RWPE1 (cell line): ENCODE measurements around the gene INTS6L.

ENCODE experiments used
- CTCF ChIA-PET: fragments of 350-600 bp; sonication (Branson Sonifier 250); formaldehyde crosslinking; extraction: SDS; loops from one replicate; lab custom pipeline; 2021; lab: Yijun Ruan, JAX
- POLR2A ChIA-PET: fragments of 400-600 bp; formaldehyde crosslinking; extraction: SDS; loops from one replicate; lab custom pipeline; 2020; ENCODE audit warnings: antibody characterized with exemption; ENCODE audit not compliant: low non-redundant PET; lab: Yijun Ruan, JAX
- DNase-seq: peaks from one replicate; pipeline ENCODE4 v3.0.0; 2012; ENCODE audit warnings: low spot score
- H3K27ac ChIP-seq: fragments of 450-650 bp; 2 replicates; pipeline ENCODE4 v1.5.1; 2017
- TF ChIP-seq, protein P1 (sequence below): fragments of 450-650 bp; conservative IDR thresholded peaks from 2 replicates; pipeline ENCODE4 v1.5.1; 2017; ENCODE audit warnings: low read depth, mild to moderate bottlenecking

The INTS6L gene

DNA sequence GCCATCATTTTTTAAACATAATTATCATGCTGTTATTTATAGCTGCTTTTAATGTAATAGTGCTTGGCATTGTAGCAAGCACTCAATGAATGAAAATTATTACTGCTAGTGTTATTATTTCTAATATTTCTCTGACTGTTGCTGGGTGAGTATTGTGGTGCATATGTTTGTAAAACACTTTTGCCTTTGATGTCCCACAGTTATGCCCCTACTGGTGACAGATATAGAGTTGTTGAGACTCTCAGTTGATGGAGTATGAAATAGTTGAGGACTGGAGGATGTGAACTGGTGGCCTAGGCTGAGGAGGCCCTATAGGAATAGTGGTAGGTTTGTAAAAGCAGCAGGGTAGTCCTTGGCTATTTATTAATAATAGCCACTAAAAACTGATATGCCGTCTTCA is 9.6 kb downstream of the INTS6L start:
- POLR2A ChIA-PET: no interaction called here
- CTCF ChIA-PET: no interaction called here
- TF ChIP-seq, protein P1, sequence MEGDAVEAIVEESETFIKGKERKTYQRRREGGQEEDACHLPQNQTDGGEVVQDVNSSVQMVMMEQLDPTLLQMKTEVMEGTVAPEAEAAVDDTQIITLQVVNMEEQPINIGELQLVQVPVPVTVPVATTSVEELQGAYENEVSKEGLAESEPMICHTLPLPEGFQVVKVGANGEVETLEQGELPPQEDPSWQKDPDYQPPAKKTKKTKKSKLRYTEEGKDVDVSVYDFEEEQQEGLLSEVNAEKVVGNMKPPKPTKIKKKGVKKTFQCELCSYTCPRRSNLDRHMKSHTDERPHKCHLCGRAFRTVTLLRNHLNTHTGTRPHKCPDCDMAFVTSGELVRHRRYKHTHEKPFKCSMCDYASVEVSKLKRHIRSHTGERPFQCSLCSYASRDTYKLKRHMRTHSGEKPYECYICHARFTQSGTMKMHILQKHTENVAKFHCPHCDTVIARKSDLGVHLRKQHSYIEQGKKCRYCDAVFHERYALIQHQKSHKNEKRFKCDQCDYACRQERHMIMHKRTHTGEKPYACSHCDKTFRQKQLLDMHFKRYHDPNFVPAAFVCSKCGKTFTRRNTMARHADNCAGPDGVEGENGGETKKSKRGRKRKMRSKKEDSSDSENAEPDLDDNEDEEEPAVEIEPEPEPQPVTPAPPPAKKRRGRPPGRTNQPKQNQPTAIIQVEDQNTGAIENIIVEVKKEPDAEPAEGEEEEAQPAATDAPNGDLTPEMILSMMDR: no peak
- no peak for DNase-seq
- H3K27ac ChIP-seq: no peak overlapping the region

DNA sequence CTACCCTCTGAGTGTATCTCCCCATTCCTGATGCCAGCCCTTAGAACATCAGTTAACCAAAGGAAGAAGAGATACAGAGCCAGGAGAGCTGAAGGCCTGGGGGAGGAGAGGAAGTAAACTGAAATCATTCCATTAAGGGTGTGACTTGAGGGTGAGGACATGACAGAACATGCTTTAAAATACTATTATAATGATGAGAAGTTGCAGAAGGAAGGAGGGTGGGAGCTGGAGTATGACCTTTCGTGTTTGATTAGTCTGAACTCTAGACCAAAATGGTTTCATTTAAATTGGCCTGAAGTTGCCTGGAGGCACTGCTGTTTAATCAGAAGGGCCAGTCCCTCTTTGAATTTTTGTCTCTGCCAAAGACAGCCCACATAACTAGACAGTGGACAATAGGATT is 11.4 kb downstream of the INTS6L start:
- CTCF ChIA-PET: no interaction called here
- peak; percentile 63 for DNase-seq
- H3K27ac ChIP-seq: no peak overlapping the region
- TF ChIP-seq, protein P1: no peak
- POLR2A ChIA-PET: no interaction called here

DNA sequence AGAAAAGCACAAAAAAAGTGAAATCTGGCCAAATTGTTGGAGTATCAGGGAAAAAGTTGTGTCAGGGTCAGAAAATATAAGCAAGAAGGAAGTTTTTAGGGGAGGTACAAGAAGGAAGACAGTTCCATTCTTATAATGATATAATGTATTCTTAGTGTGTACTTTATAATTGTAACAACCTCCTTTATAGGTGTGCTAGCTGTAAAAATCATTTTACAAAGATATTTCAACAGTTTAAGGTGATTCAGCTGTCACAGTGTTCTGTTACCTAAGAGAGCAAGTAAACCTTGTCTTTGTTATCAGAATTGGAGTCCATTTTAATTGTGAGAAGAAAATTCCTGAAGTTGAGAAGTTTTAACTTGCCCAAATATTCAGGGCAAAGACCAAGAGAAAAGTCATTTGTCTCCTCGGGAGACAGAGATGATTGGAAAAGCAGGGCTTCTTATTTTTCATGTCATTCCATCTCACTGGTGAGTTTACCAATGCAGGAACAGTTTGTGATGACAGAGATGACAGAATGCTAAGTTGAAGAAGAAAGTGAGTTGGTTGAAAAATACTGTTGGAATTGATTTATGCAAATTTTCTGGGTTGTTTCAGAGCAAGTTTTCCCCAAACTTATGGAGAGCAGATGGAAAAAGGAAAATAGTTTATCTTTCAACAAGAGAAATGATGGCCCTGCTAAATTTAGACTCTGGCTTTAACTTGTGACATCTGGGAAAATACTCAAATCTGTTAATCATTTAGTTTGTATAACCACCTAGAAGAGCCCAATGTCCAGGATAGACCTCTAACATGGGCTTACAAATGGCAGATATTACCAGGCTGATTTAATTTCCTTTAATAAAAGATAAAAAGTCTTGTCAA is 14.8 kb downstream of the INTS6L start:
- ChIA-PET POLR2A (no interaction called here), CTCF (interaction anchor here (0.6 kb wide), 1 partner anchor 119 kb away, joined by 3 read pairs; no protein-coding TSS in a partner anchor)
- H3K27ac ChIP-seq: no peak overlapping the region; the same call in 1 of the 2 replicates
- no peak for DNase-seq
- TF ChIP-seq, protein P1: no peak

DNA sequence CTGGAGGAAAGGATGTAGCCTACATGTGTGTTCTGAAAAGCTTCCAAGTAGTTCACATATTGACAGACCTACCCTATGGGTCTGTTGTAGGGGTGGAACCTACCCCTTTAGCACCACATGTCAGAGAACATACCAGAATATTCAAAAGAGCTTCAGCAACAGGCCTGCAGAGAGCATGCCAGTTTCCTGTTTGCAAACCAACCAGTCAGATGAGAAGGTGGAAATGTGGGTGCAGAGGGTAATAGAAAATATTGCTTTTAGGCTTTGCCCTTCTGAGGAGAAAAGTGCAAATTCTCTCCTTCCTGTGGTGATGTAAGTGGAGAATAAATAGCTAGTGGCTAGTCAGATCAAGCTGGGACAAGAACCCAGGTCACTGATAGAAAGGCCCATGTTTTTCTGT is 16.4 kb downstream of the INTS6L start:
- TF ChIP-seq, protein P1: no peak
- no peak overlapping the region for H3K27ac ChIP-seq
- CTCF ChIA-PET: no interaction called here
- DNase-seq: no peak
- POLR2A ChIA-PET: no interaction called here

DNA sequence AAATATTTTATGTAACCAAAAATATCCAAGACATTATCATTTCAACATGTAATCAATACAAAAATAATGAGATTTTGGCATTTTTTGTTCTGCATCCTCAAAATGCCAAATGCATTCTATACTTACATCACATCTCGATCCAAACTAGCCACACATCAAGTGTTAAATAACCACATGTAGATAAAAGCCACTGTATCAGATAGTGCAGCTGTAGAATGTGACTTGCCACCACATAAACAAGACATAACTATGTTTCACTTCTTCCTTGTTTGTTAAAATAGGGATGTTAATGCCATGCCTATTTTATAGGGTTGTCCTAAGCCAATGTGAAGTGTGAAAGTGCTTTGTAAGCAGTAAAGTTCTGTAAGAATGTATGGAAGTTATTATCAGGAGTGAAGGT is 20.9 kb downstream of the INTS6L start:
- ChIA-PET POLR2A (no interaction called here), CTCF (no interaction called here)

DNA sequence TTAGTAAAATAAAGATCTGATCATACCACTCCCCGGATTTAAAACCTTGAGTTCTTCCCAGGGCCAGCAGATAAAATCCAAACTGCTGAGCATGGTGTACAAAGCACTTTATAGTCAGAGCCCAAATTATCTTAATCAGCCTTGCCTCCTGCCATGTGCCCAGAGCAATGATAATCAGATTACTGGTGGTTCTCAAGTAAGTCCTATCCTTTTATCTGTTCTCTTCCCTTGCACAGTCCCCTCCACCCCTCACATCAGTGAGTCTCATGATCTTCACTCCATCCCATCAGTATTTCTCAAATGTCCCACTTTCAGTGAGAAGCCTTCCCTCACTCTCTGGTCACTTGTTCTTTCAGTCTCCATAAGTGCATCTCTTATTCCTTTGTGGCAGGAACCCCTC is 22.7 kb downstream of the INTS6L start:
- no peak for DNase-seq
- CTCF ChIA-PET: interaction anchor here (0.7 kb wide), 1 partner anchor 32 kb away, joined by 3 read pairs; no protein-coding TSS in a partner anchor
- TF ChIP-seq, protein P1: no peak
- H3K27ac ChIP-seq: no peak overlapping the region
- POLR2A ChIA-PET: no interaction called here

More for the DNA sequence above, 20.9 kb downstream of the INTS6L start:
- no peak overlapping the region for H3K27ac ChIP-seq
- TF ChIP-seq, protein P1: no peak
- no peak for DNase-seq
